ENCODE results near the gene MACF1. TPM values are rescaled to one million over a fixed set of nuclear protein-coding genes. Genes with fewer than 3 reads are reported as not detected.

The MACF1 gene
- total and polyA plus RNA-seq, 5 donors from 2014 or later, result 21.8 to 431 (median 26.2) TPM

DNA sequence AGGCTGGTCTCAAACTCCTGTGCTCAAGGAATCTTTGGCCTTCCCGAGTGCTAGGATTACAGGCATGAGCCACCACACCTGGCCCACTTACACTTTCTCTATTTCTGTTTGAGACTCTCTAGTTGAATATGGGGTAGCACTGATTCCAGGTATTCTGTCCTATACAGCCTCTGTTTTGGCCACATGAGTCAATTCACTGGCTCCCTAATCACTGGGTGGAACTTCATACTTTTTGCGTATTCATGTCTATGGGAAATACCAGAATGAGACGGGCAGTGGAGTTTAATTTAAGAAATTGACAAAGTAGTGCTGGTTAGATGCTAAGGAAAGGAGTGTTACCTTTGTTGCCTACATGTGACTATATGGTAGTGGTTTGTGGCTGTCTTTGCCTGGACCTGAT, 35.5 kb downstream of the MACF1 start:
- peaks cover 26 to 83% (median 53%) of the 10 kb centered on the region in 4 donors for H3K4me1 Mint-ChIP-seq
- peaks cover 39% of the 10 kb centered on the region for H3K36me3 Mint-ChIP-seq
- H3K27ac ChIP-seq (ENCODE audit: insufficient read depth, low read length, poor library complexity, severe bottlenecking), result no peak overlapping the region
- peaks cover 29% of the 10 kb centered on the region for H3K36me3 ChIP-seq (ENCODE audit: control insufficient read depth, insufficient read depth, low read length)
- no peak overlapping the region for H3K4me3 Mint-ChIP-seq
- H3K27me3 Mint-ChIP-seq, result no peaks in the 10 kb centered on the region
- no peaks in the 10 kb centered on the region for H3K27me3 ChIP-seq (ENCODE audit: control insufficient read depth, insufficient read depth, low read length)
- H3K4me3 ChIP-seq (ENCODE audit: low read depth, low read length), result no peak overlapping the region
- no peaks in the 10 kb centered on the region for H3K9me3 Mint-ChIP-seq
- H3K27ac Mint-ChIP-seq, result peak overlapping the region; percentile 66 to 96 (median 80)
- peaks cover 10% of the 10 kb centered on the region for H3K4me1 ChIP-seq (ENCODE audit: control insufficient read depth, insufficient read depth, low read length, poor library complexity, severe bottlenecking)
- no peak for DNase-seq
- no peak for ATAC-seq (ENCODE audit: low read depth in 2 of 2)
- no peaks in the 10 kb centered on the region for H3K9me3 ChIP-seq (ENCODE audit: control insufficient read depth in 2 of 2, low read length in 2 of 2)

- peaks cover 14% of the 10 kb centered on the region for H3K4me1 ChIP-seq (ENCODE audit: control insufficient read depth, insufficient read depth, low read length, poor library complexity, severe bottlenecking)
- Mint-ChIP-seq H3K9me3 (no peaks in the 10 kb centered on the region), H3K36me3 (peaks cover 30% of the 10 kb centered on the region), H3K27me3 (no peaks in the 10 kb centered on the region), H3K4me1 (peaks cover 27 to 74% (median 46%) of the 10 kb centered on the region in 4 donors), H3K27ac (peak overlapping the region in 2 of 3 donors; percentile 16 to 69), H3K4me3 (no peak overlapping the region)
- DNase-seq, result no peak
- no peak overlapping the region for H3K27ac ChIP-seq (ENCODE audit: insufficient read depth, low read length, poor library complexity, severe bottlenecking)
- H3K4me3 ChIP-seq (ENCODE audit: low read depth, low read length), result no peak overlapping the region
- no peaks in the 10 kb centered on the region for H3K27me3 ChIP-seq (ENCODE audit: control insufficient read depth, insufficient read depth, low read length)
- no peak for ATAC-seq (ENCODE audit: low read depth in 2 of 2)
- no peaks in the 10 kb centered on the region for H3K9me3 ChIP-seq (ENCODE audit: control insufficient read depth in 2 of 2, low read length in 2 of 2)
- peaks cover 14% of the 10 kb centered on the region for H3K36me3 ChIP-seq (ENCODE audit: control insufficient read depth, insufficient read depth, low read length)
These were observed 38.8 kb downstream of the MACF1 start for GRCh38 chr1:39243302-39243701.

DNA sequence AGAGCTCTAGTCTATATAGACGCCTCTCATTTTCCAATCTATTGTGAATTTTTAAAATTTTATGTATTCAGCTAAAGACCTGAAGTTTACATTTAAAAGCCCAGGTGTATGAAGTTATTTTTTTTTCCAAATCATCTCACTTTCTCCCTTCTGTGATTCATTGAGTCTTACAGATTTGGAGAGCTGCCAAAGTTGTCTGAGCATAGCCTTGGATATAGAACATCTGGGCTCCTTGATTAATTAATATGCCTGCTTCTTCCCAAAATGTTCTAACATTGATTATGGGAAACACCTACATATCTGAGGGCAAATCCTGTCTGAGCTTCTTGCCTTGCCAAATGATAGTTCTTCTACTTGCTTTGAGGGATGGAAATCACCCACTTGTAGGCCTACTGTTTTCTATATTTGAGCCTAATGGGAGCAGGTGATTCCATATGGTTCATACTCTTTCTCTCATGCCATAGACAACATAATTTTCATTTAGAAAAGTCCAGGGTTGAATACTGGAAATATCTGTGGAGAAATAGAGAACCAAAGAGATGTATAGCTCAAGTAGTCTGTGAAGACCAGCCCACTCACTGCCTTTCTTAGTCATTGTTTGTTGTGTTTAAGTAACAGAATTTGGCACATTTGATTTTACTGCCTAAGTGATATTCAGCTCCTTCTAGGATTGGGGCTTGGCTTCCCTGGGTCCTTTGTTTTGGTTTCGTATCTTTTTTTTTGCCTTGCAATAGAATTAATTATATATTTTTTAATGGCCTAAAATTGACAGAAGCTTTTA, 46.2 kb downstream of the MACF1 start:
- Mint-ChIP-seq H3K27me3 (no peaks in the 10 kb centered on the region), H3K27ac (peak overlapping the region in 2 of 3 donors; percentile 20 to 91), H3K9me3 (no peaks in the 10 kb centered on the region), H3K4me3 (no peak overlapping the region), H3K4me1 (peaks cover 21 to 59% (median 32%) of the 10 kb centered on the region in 4 donors), H3K36me3 (peaks cover 33% of the 10 kb centered on the region)
- Histone ChIP-seq H3K9me3 (ENCODE audit: control insufficient read depth in 2 of 2, low read length in 2 of 2) (no peaks in the 10 kb centered on the region), H3K27ac (ENCODE audit: insufficient read depth, low read length, poor library complexity, severe bottlenecking) (peak overlapping the region; percentile 53), H3K36me3 (ENCODE audit: control insufficient read depth, insufficient read depth, low read length) (peaks cover 67% of the 10 kb centered on the region), H3K4me1 (ENCODE audit: control insufficient read depth, insufficient read depth, low read length, poor library complexity, severe bottlenecking) (peaks cover 2% of the 10 kb centered on the region), H3K27me3 (ENCODE audit: control insufficient read depth, insufficient read depth, low read length) (no peaks in the 10 kb centered on the region), H3K4me3 (ENCODE audit: low read depth, low read length) (no peak overlapping the region)
- DNase-seq (no peak), ATAC-seq (ENCODE audit: low read depth in 2 of 2) (no peak)

GRCh38 chr1:39255222-39255621, 50.7 kb downstream of the MACF1 start:
- Histone ChIP-seq H3K36me3 (ENCODE audit: control insufficient read depth, insufficient read depth, low read length) (peaks cover 86% of the 10 kb centered on the region), H3K27me3 (ENCODE audit: control insufficient read depth, insufficient read depth, low read length) (no peaks in the 10 kb centered on the region), H3K4me1 (ENCODE audit: control insufficient read depth, insufficient read depth, low read length, poor library complexity, severe bottlenecking) (peaks cover 6% of the 10 kb centered on the region), H3K4me3 (ENCODE audit: low read depth, low read length) (no peak overlapping the region), H3K27ac (ENCODE audit: insufficient read depth, low read length, poor library complexity, severe bottlenecking) (no peak overlapping the region), H3K9me3 (ENCODE audit: control insufficient read depth in 2 of 2, low read length in 2 of 2) (no peaks in the 10 kb centered on the region)
- Mint-ChIP-seq H3K27me3 (no peaks in the 10 kb centered on the region), H3K36me3 (peaks cover 24% of the 10 kb centered on the region), H3K4me3 (no peak overlapping the region), H3K27ac (no peak overlapping the region), H3K4me1 (peaks cover 16 to 43% (median 23%) of the 10 kb centered on the region in 4 donors), H3K9me3 (no peaks in the 10 kb centered on the region)
- no peak for DNase-seq
- ATAC-seq (ENCODE audit: low read depth in 2 of 2), result no peak

DNA sequence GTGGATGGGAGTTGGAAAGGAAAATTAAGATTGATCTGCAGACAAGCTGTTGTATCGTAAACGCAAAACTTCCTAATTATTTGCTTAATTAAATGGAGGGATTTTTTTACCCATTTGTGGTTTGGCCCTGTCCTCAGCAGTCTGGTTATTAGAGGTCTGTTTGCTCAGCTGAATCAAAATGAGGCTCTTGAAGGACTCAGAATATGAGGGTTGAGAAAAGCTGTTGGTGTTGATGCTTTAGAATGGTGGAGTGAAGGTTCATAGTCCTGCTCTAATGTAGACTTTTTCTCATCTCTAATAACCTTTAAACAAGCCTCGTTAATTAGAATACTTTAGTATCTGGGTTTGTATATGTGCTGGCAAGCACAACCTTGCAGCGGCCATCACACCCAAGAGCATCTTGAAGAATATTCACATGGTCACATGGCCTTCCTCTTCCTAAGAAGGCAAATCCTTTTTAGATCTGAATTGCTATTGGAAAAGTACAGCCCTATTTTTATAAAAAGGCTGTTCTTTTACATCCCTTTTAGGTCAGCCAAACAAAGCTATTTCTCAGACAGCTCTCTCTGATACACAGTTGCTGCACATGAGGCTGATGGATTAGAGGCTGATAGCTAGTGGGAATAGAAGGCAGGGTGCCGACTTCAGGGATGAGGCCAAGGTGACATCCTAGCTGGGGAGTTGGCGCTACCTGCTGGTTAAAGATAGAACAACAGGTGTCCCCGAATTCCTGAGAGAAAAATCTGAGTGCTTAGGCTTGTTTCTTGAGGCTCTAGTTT, 53.8 kb downstream of the MACF1 start:
- H3K36me3 Mint-ChIP-seq, result peaks cover 16% of the 10 kb centered on the region
- Histone ChIP-seq H3K4me3 (ENCODE audit: low read depth, low read length) (no peak overlapping the region), H3K9me3 (ENCODE audit: control insufficient read depth in 2 of 2, low read length in 2 of 2) (no peaks in the 10 kb centered on the region), H3K27ac (ENCODE audit: insufficient read depth, low read length, poor library complexity, severe bottlenecking) (peak overlapping the region; percentile 2), H3K4me1 (ENCODE audit: control insufficient read depth, insufficient read depth, low read length, poor library complexity, severe bottlenecking) (peaks cover 16% of the 10 kb centered on the region), H3K36me3 (ENCODE audit: control insufficient read depth, insufficient read depth, low read length) (peaks cover 72% of the 10 kb centered on the region), H3K27me3 (ENCODE audit: control insufficient read depth, insufficient read depth, low read length) (no peaks in the 10 kb centered on the region)
- H3K27me3 Mint-ChIP-seq, result no peaks in the 10 kb centered on the region
- H3K9me3 Mint-ChIP-seq, result no peaks in the 10 kb centered on the region
- H3K4me3 Mint-ChIP-seq, result no peak overlapping the region
- peak overlapping the region; percentile 52 to 72 (median 70) for H3K27ac Mint-ChIP-seq
- DNase-seq, result peak; percentile 53 to 62 (median 53)
- peak; percentile 45 to 46 for ATAC-seq (ENCODE audit: low read depth in 2 of 2)
- peaks cover 29 to 48% (median 36%) of the 10 kb centered on the region in 4 donors for H3K4me1 Mint-ChIP-seq

- ATAC-seq (ENCODE audit: low read depth in 2 of 2), result no peak
- H3K4me1 Mint-ChIP-seq, result peaks cover 32 to 54% (median 39%) of the 10 kb centered on the region in 4 donors
- peaks cover 19% of the 10 kb centered on the region for H3K36me3 Mint-ChIP-seq
- no peaks in the 10 kb centered on the region for H3K27me3 Mint-ChIP-seq
- H3K27ac Mint-ChIP-seq, result peak overlapping the region in 2 of 3 donors; percentile 52 to 72
- H3K36me3 ChIP-seq (ENCODE audit: control insufficient read depth, insufficient read depth, low read length), result peaks cover 67% of the 10 kb centered on the region
- peaks cover 16% of the 10 kb centered on the region for H3K4me1 ChIP-seq (ENCODE audit: control insufficient read depth, insufficient read depth, low read length, poor library complexity, severe bottlenecking)
- H3K9me3 ChIP-seq (ENCODE audit: control insufficient read depth in 2 of 2, low read length in 2 of 2), result no peaks in the 10 kb centered on the region
- no peak for DNase-seq
- H3K9me3 Mint-ChIP-seq, result no peaks in the 10 kb centered on the region
- no peak overlapping the region for H3K4me3 Mint-ChIP-seq
- no peaks in the 10 kb centered on the region for H3K27me3 ChIP-seq (ENCODE audit: control insufficient read depth, insufficient read depth, low read length)
- H3K4me3 ChIP-seq (ENCODE audit: low read depth, low read length), result no peak overlapping the region
- peak overlapping the region; percentile 2 for H3K27ac ChIP-seq (ENCODE audit: insufficient read depth, low read length, poor library complexity, severe bottlenecking)
These were observed 54.4 kb downstream of the MACF1 start for GRCh38 chr1:39258925-39259244.

- Mint-ChIP-seq H3K9me3 (no peaks in the 10 kb centered on the region), H3K27me3 (no peaks in the 10 kb centered on the region), H3K4me1 (peaks cover 41 to 77% (median 55%) of the 10 kb centered on the region in 4 donors), H3K27ac (peak overlapping the region in 1 of 3 donors; percentile 22), H3K36me3 (peaks cover 23% of the 10 kb centered on the region), H3K4me3 (peak overlapping the region in 2 of 4 donors; percentile 39 to 74)
- H3K9me3 ChIP-seq (ENCODE audit: control insufficient read depth in 2 of 2, low read length in 2 of 2), result no peaks in the 10 kb centered on the region
- ATAC-seq (ENCODE audit: low read depth in 2 of 2) (no peak), DNase-seq (no peak)
- H3K27ac ChIP-seq (ENCODE audit: insufficient read depth, low read length, poor library complexity, severe bottlenecking), result peak overlapping the region; percentile 2
- peaks cover 38% of the 10 kb centered on the region for H3K36me3 ChIP-seq (ENCODE audit: control insufficient read depth, insufficient read depth, low read length)
- H3K4me3 ChIP-seq (ENCODE audit: low read depth, low read length), result peak overlapping the region; percentile 23
- no peaks in the 10 kb centered on the region for H3K27me3 ChIP-seq (ENCODE audit: control insufficient read depth, insufficient read depth, low read length)
- H3K4me1 ChIP-seq (ENCODE audit: control insufficient read depth, insufficient read depth, low read length, poor library complexity, severe bottlenecking), result peaks cover 20% of the 10 kb centered on the region
These were observed 57.3 kb downstream of the MACF1 start for GRCh38 chr1:39261712-39262221.

Data from CD4-positive, CD25-positive, alpha-beta regulatory T cell (primary cell).